Esophagus squamous epithelium (tissue), 4 donors: ENCODE data around the gene PLXDC1.

Experiments used
- POLR2A ChIP-seq, 4 donors: fragments of 450-650 bp; IDR thresholded peaks; one replicate each; pipeline ENCODE4 v1.6.1; 2017; ENCODE audit warnings: antibody characterized with exemption in 4 of 4, mild to moderate bottlenecking in 4 of 4, moderate library complexity in 3 of 4
- TF ChIP-seq, protein P1 (sequence below), 6 experiments: fragments of 450-650 bp in 4 of 6; fragments of 200-600 bp in 2 of 6; sonication (generic) in 2 of 6; IDR thresholded peaks; one replicate each; pipeline ENCODE4 v1.5.1; 2016 to 2019; ENCODE audit warnings: antibody characterized with exemption in 6 of 6, mild to moderate bottlenecking in 4 of 6, moderate library complexity in 4 of 6

DNA sequence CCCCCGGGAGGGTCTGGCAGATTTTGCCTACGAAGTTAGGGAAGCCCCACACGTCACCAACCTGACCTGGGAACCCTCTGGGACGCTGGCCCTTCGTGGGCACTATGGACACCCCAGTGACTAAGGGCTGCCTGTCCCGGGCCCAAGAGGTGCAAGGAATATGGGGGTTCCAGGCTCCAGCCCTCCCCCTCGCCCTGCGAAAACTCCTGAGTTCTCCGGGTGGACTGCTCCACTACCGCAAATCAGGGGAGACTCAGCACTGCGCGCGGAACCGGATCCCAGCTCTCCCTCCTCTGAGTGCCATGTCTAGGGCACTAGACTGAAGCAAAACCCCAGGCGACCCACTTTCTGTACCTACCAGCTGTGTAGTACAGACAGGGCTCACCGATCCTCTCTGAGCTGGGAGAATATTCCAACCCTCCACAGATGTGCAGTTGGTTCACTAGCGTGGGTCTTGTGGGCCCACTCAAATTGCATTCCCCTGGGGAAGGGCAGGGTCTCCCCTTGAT lies 14.5 kb upstream of the PLXDC1 start, which contains the start of gene ARL5C:
- TF ChIP-seq, protein P1, sequence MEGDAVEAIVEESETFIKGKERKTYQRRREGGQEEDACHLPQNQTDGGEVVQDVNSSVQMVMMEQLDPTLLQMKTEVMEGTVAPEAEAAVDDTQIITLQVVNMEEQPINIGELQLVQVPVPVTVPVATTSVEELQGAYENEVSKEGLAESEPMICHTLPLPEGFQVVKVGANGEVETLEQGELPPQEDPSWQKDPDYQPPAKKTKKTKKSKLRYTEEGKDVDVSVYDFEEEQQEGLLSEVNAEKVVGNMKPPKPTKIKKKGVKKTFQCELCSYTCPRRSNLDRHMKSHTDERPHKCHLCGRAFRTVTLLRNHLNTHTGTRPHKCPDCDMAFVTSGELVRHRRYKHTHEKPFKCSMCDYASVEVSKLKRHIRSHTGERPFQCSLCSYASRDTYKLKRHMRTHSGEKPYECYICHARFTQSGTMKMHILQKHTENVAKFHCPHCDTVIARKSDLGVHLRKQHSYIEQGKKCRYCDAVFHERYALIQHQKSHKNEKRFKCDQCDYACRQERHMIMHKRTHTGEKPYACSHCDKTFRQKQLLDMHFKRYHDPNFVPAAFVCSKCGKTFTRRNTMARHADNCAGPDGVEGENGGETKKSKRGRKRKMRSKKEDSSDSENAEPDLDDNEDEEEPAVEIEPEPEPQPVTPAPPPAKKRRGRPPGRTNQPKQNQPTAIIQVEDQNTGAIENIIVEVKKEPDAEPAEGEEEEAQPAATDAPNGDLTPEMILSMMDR (IDR thresholded peaks at IDR 0.05) = no peak
- no peak for TF ChIP-seq POLR2A (IDR thresholded peaks at IDR 0.05)
